Jurkat, Clone E6-1 (cell line): ENCODE results near the gene DOCK2.
"Not testable (repeated sequence)": the region's sequence is repeated elsewhere in the genome, so short reads cannot be mapped to it uniquely, and the experiment has no call there.

ENCODE experiments used
- DNase-seq: peaks from one replicate; pipeline ENCODE4 v3.0.0-alpha.2; 2011; ENCODE audit warnings: low read depth, low spot score
- H3K4me3 ChIP-seq: 2 replicates; pipeline ENCODE4 v1.5.1; 2011; ENCODE audit warnings: mild to moderate bottlenecking, low read length, control low read depth, moderate library complexity

The DOCK2 gene

DNA sequence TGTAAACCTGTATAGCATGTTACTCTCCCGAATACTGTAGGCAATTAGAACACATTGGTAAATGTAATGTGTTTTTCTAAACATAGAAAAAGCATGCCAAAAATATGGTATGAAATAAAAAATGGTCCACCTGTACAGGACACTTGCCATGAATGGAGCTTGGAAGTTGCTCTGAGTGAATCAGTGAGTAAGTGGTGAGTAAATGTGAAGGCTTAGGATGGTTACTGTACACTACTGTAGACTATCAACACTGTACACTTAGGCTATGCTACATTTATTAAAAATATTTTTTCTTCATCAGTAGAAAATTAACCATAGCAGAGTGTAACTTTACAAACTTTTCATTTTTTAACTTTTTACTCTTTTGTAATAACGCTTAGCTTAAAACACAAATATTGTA, 301.4 kb downstream of the DOCK2 start:
- H3K4me3 ChIP-seq: no peak overlapping the region
- no peak for DNase-seq

- H3K4me3 ChIP-seq: no peak overlapping the region
- no peak for DNase-seq
Measured at GRCh38 chr5:169939731-169940130, 302.7 kb downstream of the DOCK2 start.

GRCh38 chr5:169941542-169941941, 304.5 kb downstream of the DOCK2 start:
- no peak overlapping the region for H3K4me3 ChIP-seq
- no peak for DNase-seq

DNA sequence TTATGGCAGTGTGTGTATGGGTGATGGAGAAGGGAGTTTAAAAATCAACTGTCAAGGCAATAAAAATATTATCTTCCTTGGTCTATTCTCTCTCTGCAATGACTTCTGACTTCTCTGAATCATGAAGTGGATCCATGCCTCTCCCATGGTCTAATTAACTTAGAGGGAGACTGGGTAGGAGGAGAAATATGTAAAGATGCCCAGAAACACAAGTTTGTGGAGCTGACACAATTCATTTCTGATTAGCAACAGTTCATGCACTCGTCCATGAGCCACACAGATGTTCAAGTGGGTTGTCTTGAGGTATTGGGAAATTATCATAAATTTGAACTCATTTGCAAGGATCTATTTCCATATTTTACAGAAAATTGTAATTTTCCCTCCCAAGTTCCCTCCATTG, 305.1 kb downstream of the DOCK2 start:
- no peak overlapping the region for H3K4me3 ChIP-seq
- no peak for DNase-seq

GRCh38 chr5:169943026-169943425, 306.0 kb downstream of the DOCK2 start:
- no peak for DNase-seq
- H3K4me3 ChIP-seq: no peak overlapping the region

- no peak overlapping the region for H3K4me3 ChIP-seq
- no peak for DNase-seq
Measured at GRCh38 chr5:169944115-169944514, 307.0 kb downstream of the DOCK2 start.

DNA sequence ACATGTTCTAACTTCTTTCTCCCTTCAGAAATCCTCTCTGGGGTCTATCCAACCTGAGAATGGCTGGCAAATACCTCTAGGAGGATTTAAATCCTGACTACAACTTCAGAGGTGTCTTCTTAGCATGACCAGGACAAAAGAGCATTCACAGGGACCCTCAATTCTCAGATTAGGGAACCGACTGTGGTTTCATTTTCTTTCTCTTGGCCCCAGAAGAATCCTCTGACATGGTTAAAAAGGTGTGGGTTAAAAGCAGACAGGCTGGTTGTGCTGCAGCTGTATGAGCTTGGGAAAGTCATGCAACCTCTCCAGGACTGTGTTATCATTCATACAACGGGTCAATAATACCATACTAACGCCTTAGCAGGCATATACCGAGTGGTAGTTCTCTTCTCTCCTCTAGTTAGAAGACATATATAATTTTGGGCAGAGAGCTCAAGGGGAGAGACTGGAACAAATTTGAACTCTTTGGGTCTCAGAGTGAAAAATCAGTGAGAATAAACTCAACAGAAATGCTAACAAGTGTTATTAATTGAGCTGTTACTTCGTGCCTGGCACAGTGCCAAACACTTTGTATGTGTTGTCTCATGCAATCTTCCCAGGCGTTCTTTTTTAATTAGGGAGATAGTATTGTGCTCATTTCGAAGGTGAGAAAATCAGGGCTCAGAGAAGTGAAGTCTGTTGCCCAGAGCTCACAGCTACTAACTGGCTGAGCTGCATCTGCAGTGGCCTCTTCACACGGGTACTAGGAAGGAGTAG, 308.0 kb downstream of the DOCK2 start:
- no peak overlapping the region for H3K4me3 ChIP-seq
- no peak for DNase-seq

DNA sequence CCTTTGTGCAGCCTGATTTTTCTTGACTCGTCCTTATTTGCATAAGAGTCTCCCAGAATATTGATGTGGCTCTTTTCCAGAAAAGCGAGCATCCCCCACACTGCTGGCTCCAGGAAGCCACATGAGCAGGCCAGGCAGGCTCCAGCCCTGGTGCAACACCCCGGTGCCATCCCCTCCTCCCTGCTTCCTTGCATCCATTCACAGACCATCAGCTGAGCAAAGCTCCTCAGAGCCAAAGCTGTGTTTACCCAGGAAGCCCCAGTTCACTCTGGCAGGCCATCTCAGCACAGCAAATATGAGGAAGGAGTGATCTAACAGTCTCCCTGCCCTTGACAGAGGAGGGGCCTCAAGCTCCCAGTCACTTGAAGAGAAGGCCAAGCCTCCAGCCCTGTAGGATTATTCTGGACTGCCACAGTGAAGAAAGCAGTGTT, 308.8 kb downstream of the DOCK2 start:
- no peak for DNase-seq
- no peak overlapping the region for H3K4me3 ChIP-seq

DNA sequence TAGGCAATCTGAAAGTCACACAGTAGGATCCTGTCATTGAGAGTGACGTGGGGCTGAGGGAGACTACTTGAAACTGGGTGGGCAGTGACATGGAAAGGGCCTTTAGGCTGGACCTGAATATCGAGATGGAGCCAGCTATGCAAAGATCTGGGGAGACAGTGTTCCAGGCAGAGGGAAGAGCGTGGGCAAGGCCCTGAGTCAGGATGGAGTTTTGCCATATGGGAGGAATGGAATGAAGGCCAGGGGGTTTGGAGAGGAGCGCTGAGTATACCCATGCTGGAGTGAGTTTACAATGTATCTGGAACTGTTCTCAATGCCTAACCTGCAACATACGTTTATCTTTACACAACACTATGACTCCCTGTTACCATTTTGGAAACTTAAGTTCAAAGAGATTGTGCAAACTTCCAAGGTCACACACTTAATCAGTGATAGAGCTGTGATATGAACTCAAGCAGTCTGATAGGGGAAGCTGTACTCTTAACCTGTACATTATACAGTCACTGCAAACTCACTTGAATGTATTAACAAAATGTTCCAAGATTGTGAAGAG, 309.7 kb downstream of the DOCK2 start:
- H3K4me3 ChIP-seq: no peak overlapping the region
- DNase-seq: no peak

DNA sequence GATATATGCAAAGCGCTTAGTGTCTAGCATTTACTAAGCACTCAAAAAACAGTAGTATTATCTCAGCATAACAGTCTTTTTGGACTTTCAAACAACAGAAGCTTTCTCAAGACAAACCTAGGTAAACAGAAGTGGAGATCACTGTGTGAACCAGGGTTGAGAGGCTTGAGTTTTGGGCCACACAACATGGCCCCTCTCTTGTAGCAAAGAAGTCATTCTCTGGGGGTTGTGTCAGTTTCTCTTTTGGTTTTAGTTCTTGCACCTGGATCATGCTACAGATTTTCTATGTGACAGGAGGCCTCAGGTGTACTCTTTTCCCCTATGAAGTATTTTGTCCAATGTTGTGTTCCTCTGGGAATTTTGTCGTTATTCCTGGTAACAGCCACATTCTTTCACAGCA, 313.3 kb downstream of the DOCK2 start:
- DNase-seq: no peak

DNA sequence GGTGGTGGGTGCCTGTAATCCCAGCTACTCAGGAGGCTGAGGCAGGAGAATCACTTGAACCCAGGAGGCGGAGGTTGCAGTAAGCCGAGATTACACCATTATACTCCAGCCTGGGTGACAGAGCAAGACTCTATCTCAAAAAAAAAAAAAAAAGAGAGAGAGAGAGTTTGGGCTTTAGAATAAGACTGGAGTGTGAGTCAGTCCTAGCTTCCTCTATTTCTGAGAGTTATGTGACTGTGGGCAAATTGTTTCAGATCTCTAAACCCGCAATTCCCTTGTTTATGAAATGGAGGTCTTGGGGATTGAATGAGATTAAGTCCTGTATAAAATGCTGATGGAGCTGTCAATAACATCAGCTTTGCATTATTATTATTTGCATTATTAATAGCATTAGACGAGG, 316.1 kb downstream of the DOCK2 start:
- not testable (repeated sequence) for H3K4me3 ChIP-seq, DNase-seq

More for the DNA sequence above, 313.3 kb downstream of the DOCK2 start:
- no peak overlapping the region for H3K4me3 ChIP-seq

DNA sequence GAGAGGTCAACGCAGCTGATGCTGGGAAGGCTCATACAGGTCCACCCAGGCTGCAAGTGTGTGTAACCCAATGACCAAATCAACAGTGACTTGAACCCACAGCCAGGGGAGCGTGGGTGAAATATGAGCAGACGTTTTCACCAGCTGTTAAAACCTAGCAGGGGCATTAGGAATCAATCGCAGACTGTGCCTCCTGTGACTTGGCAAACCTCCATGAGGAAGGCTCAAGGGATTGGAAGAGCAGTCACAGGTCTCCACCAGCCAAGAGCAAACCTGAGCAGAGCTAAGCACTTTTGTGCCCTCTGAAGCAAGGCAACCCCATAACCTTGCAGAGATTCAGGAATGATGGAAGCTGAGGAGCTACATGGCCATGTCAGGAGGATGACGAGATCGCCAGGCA, 317.7 kb downstream of the DOCK2 start:
- no peak for DNase-seq
- H3K4me3 ChIP-seq: no peak overlapping the region

DNA sequence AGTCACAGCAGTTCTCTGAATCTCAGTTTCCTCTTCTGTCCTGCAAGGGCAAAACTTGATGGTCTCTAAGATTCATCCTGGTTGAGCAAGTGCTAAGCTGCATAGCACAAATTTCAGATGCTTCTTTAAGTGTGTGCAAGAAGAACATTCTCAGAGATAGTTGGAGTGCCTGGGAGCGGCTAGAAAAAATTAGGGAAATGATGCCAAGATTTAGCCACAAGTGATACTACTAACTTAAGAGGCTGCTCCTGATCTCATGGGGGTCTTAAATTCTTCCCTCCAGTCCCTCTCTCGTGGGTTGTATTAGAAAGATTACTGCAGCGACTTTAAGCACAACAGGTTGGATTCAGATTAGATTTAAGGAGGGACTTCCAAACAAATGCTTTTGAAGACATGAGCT, 319.1 kb downstream of the DOCK2 start:
- no peak for DNase-seq
- H3K4me3 ChIP-seq: no peak overlapping the region

GRCh38 chr5:169956756-169957155, 319.7 kb downstream of the DOCK2 start:
- no peak for DNase-seq
- no peak overlapping the region for H3K4me3 ChIP-seq

GRCh38 chr5:169958278-169958677, 321.2 kb downstream of the DOCK2 start:
- H3K4me3 ChIP-seq: no peak overlapping the region
- DNase-seq: no peak

DNA sequence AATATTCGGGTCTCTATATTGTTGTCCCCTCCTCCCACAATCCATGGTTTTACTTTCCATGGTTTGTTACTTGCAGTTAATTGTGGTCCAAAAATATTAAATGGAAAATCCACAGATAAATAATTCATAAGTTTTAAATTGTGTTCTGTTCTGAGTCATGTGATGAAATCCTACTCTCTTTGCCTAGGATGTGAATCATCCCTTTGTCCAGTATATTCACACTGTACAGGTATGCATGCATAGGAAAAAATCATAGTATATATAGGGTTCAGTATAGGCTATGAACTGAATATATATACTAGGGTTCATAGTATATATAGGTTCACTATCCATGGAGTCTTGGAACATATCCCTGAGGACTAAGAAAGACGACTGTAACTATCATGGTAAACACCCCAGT, 323.6 kb downstream of the DOCK2 start:
- no peak for DNase-seq
- no peak overlapping the region for H3K4me3 ChIP-seq

GRCh38 chr5:169964246-169964645, 327.2 kb downstream of the DOCK2 start:
- no peak overlapping the region for H3K4me3 ChIP-seq
- DNase-seq: no peak

- no peak for DNase-seq
- no peak overlapping the region for H3K4me3 ChIP-seq
Measured at GRCh38 chr5:169970339-169970738, 333.3 kb downstream of the DOCK2 start.

DNA sequence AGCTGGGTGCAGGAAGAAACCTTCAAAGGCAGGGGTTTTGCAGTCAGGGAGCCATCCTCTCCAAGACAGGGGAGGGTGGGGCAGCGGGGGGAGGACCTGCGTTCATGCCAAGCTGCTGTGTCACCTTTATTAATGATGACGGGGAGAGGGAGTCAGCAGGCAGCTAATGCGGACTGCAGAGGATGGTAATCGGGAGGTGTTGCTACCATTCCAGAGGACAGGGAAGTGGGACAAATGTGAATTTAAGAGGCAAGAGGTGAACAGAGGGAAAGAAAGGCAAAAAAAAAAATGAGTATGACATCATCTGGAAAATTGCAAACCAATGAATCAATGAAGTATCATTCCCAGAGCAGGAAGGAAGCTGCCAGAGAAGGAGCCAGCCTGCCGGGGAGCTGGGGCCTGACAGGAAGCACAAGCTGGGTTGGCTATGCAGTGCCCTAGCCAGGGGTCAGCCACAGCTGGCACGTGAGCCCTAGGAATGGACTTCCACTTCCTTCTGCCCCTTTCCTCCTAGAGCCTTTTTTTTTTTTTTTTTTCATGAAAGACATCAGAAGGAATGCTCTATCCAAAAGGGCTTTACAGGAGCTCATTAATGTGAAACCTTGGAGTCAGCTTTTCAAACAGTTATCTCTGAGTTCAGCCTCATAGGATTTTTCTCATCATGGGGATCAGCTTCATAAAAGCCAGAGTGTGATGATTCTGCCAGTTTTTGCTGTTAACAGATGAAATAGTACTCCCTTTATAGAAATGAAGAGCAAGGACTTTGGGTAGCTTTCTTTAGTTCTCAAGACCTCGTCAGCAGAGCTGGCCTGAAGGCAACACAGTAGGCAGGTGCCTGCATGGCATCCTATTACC, 334.1 kb downstream of the DOCK2 start:
- no peak overlapping the region for H3K4me3 ChIP-seq
- no peak for DNase-seq

GRCh38 chr5:169971780-169972179, 334.7 kb downstream of the DOCK2 start:
- no peak for DNase-seq
- no peak overlapping the region for H3K4me3 ChIP-seq
